HepG2 (cell line): ENCODE measurements around the gene ALPK1. TPM values are rescaled to one million over a fixed set of nuclear protein-coding genes. Genes with fewer than 3 reads are reported as not detected.

Experiments used
- ATAC-seq: fragments of 200-7000 bp; cut with Tn5 transposase; 3 replicates; pipeline ENCODE4 v1.9.1; 2020; ENCODE audit warnings: mild to moderate bottlenecking, moderate library complexity
- BruUV-seq: library from RNA; stranded (reverse); fragments of 400-500 nt; replicated peaks from 2 replicates; lab custom pipeline; 2021; lab: Mats Ljungman, UMichigan
- CTCF ChIA-PET: fragments of 300-600 bp; formaldehyde crosslinking; extraction: SDS; loops from one replicate; lab custom pipeline; 2021; ENCODE audit warnings: low total read pairs, inconsistent platforms, low intra/inter-chr PET ratio; lab: Yijun Ruan, JAX
- POLR2A ChIA-PET: fragments of 350-600 bp; sonication (Branson Sonifier 250); formaldehyde crosslinking; loops from one replicate; lab custom pipeline; 2020; ENCODE audit warnings: antibody characterized with exemption, inconsistent platforms; lab: Yijun Ruan, JAX
- DNase-seq: peaks from one replicate; pipeline ENCODE4 v3.0.0-alpha.2; 2015; ENCODE audit warnings: low spot score
- FAIRE-seq: peaks from 3 replicates; lab custom pipeline; 2011; peaks lifted over from hg19 to GRCh38; lab: Jason Lieb, UNC
- H2AFZ ChIP-seq: one replicate; pipeline ENCODE4 v1.6.1; 2011; ENCODE audit warnings: low read length, inconsistent platforms
- H3K27ac ChIP-seq: fragments of 300-600 bp; 3 replicates; pipeline ENCODE4 v1.8.0; 2011; ENCODE audit warnings: mixed run types, mild to moderate bottlenecking, mixed read lengths, low read length, inconsistent platforms; ENCODE audit not compliant: insufficient read depth; ENCODE audit errors: extremely low read length
- H3K27me3 ChIP-seq, 2 experiments: fragments of 200-600 bp in 1 of 2; 2 replicates in 1 of 2; 3 replicates in 1 of 2; pipeline versions ENCODE4 v1.6.0 to v1.8.0; 2011; ENCODE audit warnings: low read length in 2 of 2, mild to moderate bottlenecking in 2 of 2, moderate library complexity in 2 of 2, inconsistent platforms in 1 of 2; ENCODE audit not compliant: insufficient read depth in 2 of 2, control insufficient read depth in 1 of 2
- H3K36me3 ChIP-seq, 2 experiments: fragments of 200-600 bp in 1 of 2; replicated peaks in 1 of 2; 2 replicates in 1 of 2; 3 replicates in 1 of 2; pipeline versions ENCODE4 v1.5.1 to v1.8.0; 2011; ENCODE audit warnings: low read length in 2 of 2, inconsistent platforms in 1 of 2; ENCODE audit not compliant: insufficient read depth in 2 of 2, control insufficient read depth in 1 of 2
- H3K4me1 ChIP-seq: 2 replicates; pipeline ENCODE4 v1.5.1; 2012; ENCODE audit warnings: low read length, inconsistent platforms; ENCODE audit not compliant: insufficient read depth
- H3K4me2 ChIP-seq: 2 replicates; pipeline ENCODE4 v1.6.0; 2011; ENCODE audit warnings: low read depth, low read length, inconsistent platforms
- H3K4me3 ChIP-seq, 3 experiments: fragments of 200-600 bp in 1 of 3; sonication (generic), shearing (Covaris generic) in 1 of 3; replicated peaks in 1 of 3; 2 replicates each; pipeline ENCODE4 v1.5.1; 2011 to 2016; ENCODE audit warnings: low read length in 3 of 3, inconsistent platforms in 2 of 3, low read depth in 2 of 3, mild to moderate bottlenecking in 2 of 3, control low read depth in 1 of 3, mixed read lengths in 1 of 3; ENCODE audit not compliant: insufficient read depth in 1 of 3
- H3K79me2 ChIP-seq: one replicate; pipeline ENCODE4 v1.6.1; 2011; ENCODE audit warnings: low read length, inconsistent platforms; ENCODE audit not compliant: insufficient read depth
- H3K9ac ChIP-seq: 2 replicates; pipeline ENCODE4 v1.6.0; 2011; ENCODE audit warnings: mild to moderate bottlenecking, low read depth, low read length, inconsistent platforms; ENCODE audit not compliant: insufficient read depth
- H3K9me3 ChIP-seq: 2 replicates; pipeline ENCODE4 v1.5.1; 2012; ENCODE audit warnings: mild to moderate bottlenecking, low read length
- H4K20me1 ChIP-seq: 2 replicates; pipeline ENCODE4 v1.6.0; 2011; ENCODE audit warnings: inconsistent platforms, mild to moderate bottlenecking, low read length, moderate library complexity; ENCODE audit not compliant: insufficient read depth
- MEIS1 ChIP-seq: sonication (generic); formaldehyde crosslinking; IDR thresholded peaks from 2 replicates; pipeline ENCODE4 v1.9.0; 2021; ENCODE audit warnings: mild to moderate bottlenecking, missing genetic modification reagents, moderate library complexity, borderline replicate concordance
- SATB2 ChIP-seq: sonication (generic); formaldehyde crosslinking; IDR thresholded peaks from 2 replicates; pipeline ENCODE4 v1.5.0; 2020; ENCODE audit warnings: missing genetic modification reagents
- ZBED4 ChIP-seq: sonication (generic); formaldehyde crosslinking; IDR thresholded peaks from 2 replicates; pipeline ENCODE4 v1.4.0; 2020; ENCODE audit warnings: missing genetic modification reagents, borderline replicate concordance
- ZNF577 ChIP-seq: sonication (generic); formaldehyde crosslinking; IDR thresholded peaks from 2 replicates; pipeline ENCODE4 v1.4.0; 2020; ENCODE audit warnings: mild to moderate bottlenecking, low read depth, missing genetic modification reagents, borderline replicate concordance
- ZNF839 ChIP-seq: sonication (generic); formaldehyde crosslinking; IDR thresholded peaks from 2 replicates; pipeline ENCODE4 v1.4.0; 2020; ENCODE audit warnings: missing genetic modification reagents, mild to moderate bottlenecking, borderline replicate concordance
- WGBS: methylation state at CpG from one replicate; pipeline ENCODE4 v1.1.6; 2017; ENCODE audit warnings: low lambda C conversion rate; 5-methylcytosine and 5-hydroxymethylcytosine counted together
- in situ Hi-C: cut with HindIII; loops from 2 replicates; pipeline ENCODE4 v1.10.0; 2017; ENCODE audit warnings: low pct_unique_long_range_greater_than_20kb; ENCODE audit not compliant: extremely low pct_ligation_motif_present
- intact Hi-C: fragments of 100-400 bp; cut with micrococcal nuclease; formaldehyde crosslinking; loops from one replicate; pipeline ENCODE4 v1.10.0; 2022; ENCODE audit not compliant: unreplicated experiment
- polyA plus RNA-seq, 8 experiments: library from polyadenylated mRNA; depleted of rRNA in 3 of 8; stranded (reverse) in 7 of 8; unstranded in 1 of 8; fragments of >200 nt; fragmentation: Illumina TruSeq in 4 of 8; extraction: Trizol in 4 of 8; gene quantifications; 2 replicates each; pipeline versions ENCODE4 v1.2.1 to v1.2.3, GENCODE V29; 2011 to 2016; ENCODE audit warnings: low read depth in 4 of 8, missing spikeins in 1 of 8, mixed read lengths in 1 of 8; ENCODE audit not compliant: insufficient read depth in 1 of 8
- total RNA-seq, 5 experiments: library from RNA; depleted of rRNA; stranded (reverse); fragments of >200 nt; fragmentation: Illumina TruSeq; extraction: Trizol; gene quantifications; 2 replicates each; pipeline ENCODE4 v1.2.3, GENCODE V29; 2016; ENCODE audit warnings: low read depth in 1 of 5

ALPK1 gene
- total and polyA plus RNA-seq, 2 of the 13 experiments (the other 11 are each of a cell fraction or from before 2014, with no cell fraction given), result 0.61 to 1.3 TPM

- Histone ChIP-seq H3K4me2 (no peak overlapping the region), H3K79me2 (no peaks in the 10 kb centered on the region), H3K27me3 (no peaks in the 10 kb centered on the region; a peak in 1 of 5 replicates), H3K4me3 (no peak overlapping the region), H3K9me3 (no peaks in the 10 kb centered on the region), H3K27ac (no peak overlapping the region), H2AFZ (no peak overlapping the region), H4K20me1 (no peaks in the 10 kb centered on the region), H3K9ac (no peak overlapping the region), H3K36me3 (no peaks in the 10 kb centered on the region), H3K4me1 (no peaks in the 10 kb centered on the region)
- BruUV-seq, result no TSS peak
- DNase-seq, result no peak
- ChIA-PET CTCF (no interaction called here), POLR2A (no interaction called here)
- in situ Hi-C loops, result no loop called here
- TF ChIP-seq ZNF577 (CRISPR knock-in tag) (no peak), SATB2 (CRISPR knock-in tag) (no peak), ZBED4 (CRISPR knock-in tag) (no peak), MEIS1 (CRISPR knock-in tag) (no peak), ZNF839 (no peak)
- intact Hi-C loops, result loop anchor here (10.0 kb wide), 1 partner anchor 113 kb away; the partner anchor contains the start of gene NEUROG2
- no peak for FAIRE-seq
- 25% methylated on average over 4 of the region's 4 CpGs for WGBS
- ATAC-seq, result no peak
Measured at GRCh38 chr4:112402098-112402497, 104.9 kb downstream of the ALPK1 start.
